ENCODE data around the gene MUCL3. TPM values are rescaled to one million over a fixed set of nuclear protein-coding genes. Genes with fewer than 3 reads are reported as not detected.
"Not testable (repeated sequence)": the region's sequence is repeated elsewhere in the genome, so short reads cannot be mapped to it uniquely, and the experiment has no call there.

Gene MUCL3
- total and polyA plus RNA-seq, 2 of the 8 experiments (the other 6 are each of a cell fraction or from before 2014, with no cell fraction given): 0.15 to 0.37 TPM

DNA sequence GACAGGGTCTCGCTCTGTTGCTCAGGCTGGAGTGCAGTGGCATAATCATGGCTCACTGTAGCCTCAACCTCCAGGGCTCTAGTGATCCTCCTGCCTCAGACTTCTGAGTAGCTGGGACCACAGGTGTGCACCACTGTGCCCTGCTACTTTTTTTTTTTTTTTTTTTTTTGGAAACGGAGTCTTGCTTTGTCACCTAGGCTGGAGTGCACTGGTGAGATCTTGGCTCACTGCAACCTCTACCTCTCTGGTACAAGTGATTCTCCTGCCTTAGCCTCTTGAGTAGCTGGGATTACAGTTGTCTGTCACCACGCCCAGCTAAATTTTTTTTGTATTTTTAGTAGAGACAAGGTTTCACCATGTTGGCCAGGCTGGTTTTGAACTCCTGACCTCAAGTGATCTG, 13.7 kb upstream of the MUCL3 start:
- H3K79me1 ChIP-seq (ENCODE audit: low read depth, low read length); H3K9me3 ChIP-seq (ENCODE audit: insufficient read depth in 2 of 2, low read depth in 1 of 2, low read length in 1 of 2); H3K9ac ChIP-seq (replicated peaks in 1 of 4; ENCODE audit: extremely low read depth in 1 of 4, low read depth in 3 of 4, low read length in 3 of 4); H2AFZ ChIP-seq (ENCODE audit: low read length); H4K5ac ChIP-seq (ENCODE audit: insufficient read length, low read depth, low read length); H3K4ac ChIP-seq (replicated peaks; ENCODE audit: insufficient read length, low read depth, low read length); H2BK15ac ChIP-seq (ENCODE audit: low read length); H3K4me3 ChIP-seq (ENCODE audit: extremely low read depth in 1 of 4, insufficient read depth in 2 of 4, low read depth in 3 of 4, low read length in 4 of 4); FAIRE-seq; H2BK12ac ChIP-seq (ENCODE audit: low read depth, low read length); DNase-seq (ENCODE audit: low read depth in 1 of 2, low spot score in 2 of 2); H3K18ac ChIP-seq (ENCODE audit: extremely low read depth, low read length); H2BK20ac ChIP-seq (ENCODE audit: low read length); H3K27ac ChIP-seq (ENCODE audit: low read depth, low read length); H4K8ac ChIP-seq (ENCODE audit: extremely low read depth, insufficient read depth, low read length); H2BK5ac ChIP-seq (ENCODE audit: low read depth, low read length); H2BK120ac ChIP-seq (replicated peaks; ENCODE audit: low read depth, low read length); H4K91ac ChIP-seq (replicated peaks; ENCODE audit: insufficient read length, low read length); H2AK5ac ChIP-seq (ENCODE audit: low read depth, low read length); H3K23ac ChIP-seq (ENCODE audit: insufficient read length); H4K20me1 ChIP-seq (replicated peaks in 1 of 2; ENCODE audit: control insufficient read depth in 1 of 2, insufficient read depth in 2 of 2, low read length in 2 of 2); H3K4me2 ChIP-seq (ENCODE audit: insufficient read depth in 1 of 2, low read depth in 2 of 2, low read length in 2 of 2); H3K4me1 ChIP-seq (replicated peaks in 1 of 4; ENCODE audit: control insufficient read depth in 3 of 4, insufficient read depth in 4 of 4, low read length in 3 of 4); H3K27me3 ChIP-seq (replicated peaks in 1 of 4; ENCODE audit: control insufficient read depth in 3 of 4, extremely low read depth in 1 of 4, insufficient read depth in 3 of 4, low read length in 3 of 4); H3K79me2 ChIP-seq (ENCODE audit: control insufficient read depth in 1 of 2, insufficient read depth in 2 of 2, low read length in 2 of 2); H3K23me2 ChIP-seq (ENCODE audit: low read depth, low read length); H3K14ac ChIP-seq (ENCODE audit: insufficient read length); H3K56ac ChIP-seq (replicated peaks; ENCODE audit: insufficient read length, low read depth, low read length): not testable (repeated sequence)
- POLR2A ChIA-PET (ENCODE audit: partially characterized antibody): interaction anchor here (0.8 to 3.6 kb wide), 2 partner anchors 11 to 45 kb away, joined by 3 to 22 read pairs; partner anchors contain the start of gene VARS2
- WGBS, 2 experiments (ENCODE audit: extremely low coverage in 1 of 2, insufficient coverage in 1 of 2, insufficient read length in 1 of 2, insufficient replicate concordance in 2 of 2, low coverage in 1 of 2, low lambda C conversion rate in 2 of 2, missing lambda C conversion rate in 1 of 2): 88% methylated on average over 2 of the region's 3 CpGs; no CpG with 5 or more reads in 1 of the 2 experiments
- CTCF ChIA-PET (ENCODE audit: partially characterized antibody): interaction anchor here (0.7 to 16.0 kb wide), 7 partner anchors 11 to 156 kb away, joined by 3 to 285 read pairs (median 10); partner anchors contain the start of genes MUCL3 and VARS2
- peaks cover 3 to 27% (median 14%) of the 10 kb centered on the region in 4 experiments; a peak in 7 of 8 replicates for H3K36me3 ChIP-seq (ENCODE audit: control insufficient read depth in 2 of 4, insufficient read depth in 4 of 4, low read length in 3 of 4)

Measured in H1 (cell line).